SK-N-SH treated with all-trans-retinoic acid at 6 μM for 48 hours (cell line): Measurements from ENCODE around the gene RSL1D1.

Experiments
- ATAC-seq: fragments of 200-7000 bp; cut with Tn5 transposase; 3 replicates; pipeline ENCODE4 v1.9.1; 2020; ENCODE audit warnings: mild to moderate bottlenecking, moderate library complexity
- ARNTL ChIP-seq: fragments of 450-650 bp; formaldehyde crosslinking; IDR thresholded peaks from 2 replicates; pipeline ENCODE4 v1.5.0; 2020; ENCODE audit warnings: low read depth, mild to moderate bottlenecking, moderate library complexity, borderline replicate concordance
- BACH2 ChIP-seq: fragments of 250-450 bp; sonication (Bioruptor Pico); IDR thresholded peaks from 2 replicates; pipeline ENCODE4 v1.9.0; 2021; ENCODE audit warnings: mild to moderate bottlenecking, borderline replicate concordance
- CSDC2 ChIP-seq: fragments of 250-450 bp; sonication (Bioruptor Pico); IDR thresholded peaks from 2 replicates; pipeline ENCODE4 v1.5.0; 2020; ENCODE audit warnings: mild to moderate bottlenecking, moderate library complexity
- ESRRG ChIP-seq: fragments of 250-450 bp; sonication (Bioruptor Pico); IDR thresholded peaks from 2 replicates; pipeline ENCODE4 v1.6.1; 2021; ENCODE audit warnings: mild to moderate bottlenecking
- GLIS3 ChIP-seq: fragments of 250-450 bp; sonication (Bioruptor Pico); IDR thresholded peaks from 2 replicates; pipeline ENCODE4 v1.5.0; 2020; ENCODE audit warnings: mild to moderate bottlenecking, moderate library complexity
- ISL1 ChIP-seq: fragments of 250-450 bp; sonication (Bioruptor Pico); IDR thresholded peaks from 2 replicates; pipeline ENCODE4 v2.1.2; 2022; ENCODE audit warnings: mild to moderate bottlenecking, moderate library complexity
- OSR1 ChIP-seq: fragments of 250-450 bp; sonication (Bioruptor Pico); IDR thresholded peaks from 2 replicates; pipeline ENCODE4 v1.8.0; 2022; ENCODE audit warnings: moderate library complexity, mild to moderate bottlenecking, inconsistent platforms
- PATZ1 ChIP-seq: fragments of 250-450 bp; sonication (Bioruptor Pico); IDR thresholded peaks from 2 replicates; pipeline ENCODE4 v1.8.0; 2020; ENCODE audit warnings: mild to moderate bottlenecking, moderate library complexity, borderline replicate concordance
- PPARA ChIP-seq: fragments of 250-450 bp; sonication (Bioruptor Pico); IDR thresholded peaks from 2 replicates; pipeline ENCODE4 v1.5.0; 2020; ENCODE audit warnings: mild to moderate bottlenecking, borderline replicate concordance
- SNAI2 ChIP-seq: fragments of 250-450 bp; sonication (Bioruptor Pico); IDR thresholded peaks from 2 replicates; pipeline ENCODE4 v1.5.0; 2020; ENCODE audit warnings: mild to moderate bottlenecking, moderate library complexity
- TCF4 ChIP-seq: fragments of 250-450 bp; sonication (Bioruptor Pico); IDR thresholded peaks from 2 replicates; pipeline ENCODE4 v1.8.0; 2021; ENCODE audit warnings: mild to moderate bottlenecking, moderate library complexity, borderline replicate concordance
- TOX ChIP-seq: fragments of 250-450 bp; sonication (Bioruptor Pico); IDR thresholded peaks from 2 replicates; pipeline ENCODE4 v1.8.0; 2021; ENCODE audit warnings: mild to moderate bottlenecking, moderate library complexity, borderline replicate concordance
- ZC3H10 ChIP-seq: fragments of 250-450 bp; sonication (Bioruptor Pico); IDR thresholded peaks from 2 replicates; pipeline ENCODE4 v1.5.1; 2021; ENCODE audit warnings: mild to moderate bottlenecking, moderate library complexity
- ZFP3 ChIP-seq: fragments of 250-450 bp; sonication (Bioruptor Pico); IDR thresholded peaks from 2 replicates; pipeline ENCODE4 v1.5.0; 2020; ENCODE audit warnings: mild to moderate bottlenecking, moderate library complexity
- ZFP30 ChIP-seq: fragments of 450-650 bp; formaldehyde crosslinking; IDR thresholded peaks from 2 replicates; pipeline ENCODE4 v1.5.0; 2022; ENCODE audit warnings: mild to moderate bottlenecking, moderate library complexity
- ZNF70 ChIP-seq: fragments of 450-650 bp; formaldehyde crosslinking; IDR thresholded peaks from 2 replicates; pipeline ENCODE4 v1.5.0; 2020; ENCODE audit warnings: mild to moderate bottlenecking, moderate library complexity
- ZNF8 ChIP-seq: fragments of 450-650 bp; formaldehyde crosslinking; IDR thresholded peaks from 2 replicates; pipeline ENCODE4 v1.5.0; 2020; ENCODE audit warnings: mild to moderate bottlenecking, moderate library complexity
- TF ChIP-seq, protein P1 (sequence below): fragments of 250-450 bp; sonication (Bioruptor Pico); IDR thresholded peaks from 2 replicates; pipeline ENCODE4 v1.8.0; 2021; ENCODE audit warnings: low read depth, mild to moderate bottlenecking, moderate library complexity, borderline replicate concordance
- TF ChIP-seq, protein P2 (sequence below): fragments of 250-450 bp; sonication (Bioruptor Pico); IDR thresholded peaks from 2 replicates; pipeline ENCODE4 v1.5.1; 2021; ENCODE audit warnings: mild to moderate bottlenecking, moderate library complexity
- TF ChIP-seq, protein P3 (sequence below): fragments of 250-450 bp; sonication (Bioruptor Pico); IDR thresholded peaks from 2 replicates; pipeline ENCODE4 v1.5.1; 2020; ENCODE audit warnings: low read depth, mild to moderate bottlenecking, moderate library complexity

The RSL1D1 gene

DNA sequence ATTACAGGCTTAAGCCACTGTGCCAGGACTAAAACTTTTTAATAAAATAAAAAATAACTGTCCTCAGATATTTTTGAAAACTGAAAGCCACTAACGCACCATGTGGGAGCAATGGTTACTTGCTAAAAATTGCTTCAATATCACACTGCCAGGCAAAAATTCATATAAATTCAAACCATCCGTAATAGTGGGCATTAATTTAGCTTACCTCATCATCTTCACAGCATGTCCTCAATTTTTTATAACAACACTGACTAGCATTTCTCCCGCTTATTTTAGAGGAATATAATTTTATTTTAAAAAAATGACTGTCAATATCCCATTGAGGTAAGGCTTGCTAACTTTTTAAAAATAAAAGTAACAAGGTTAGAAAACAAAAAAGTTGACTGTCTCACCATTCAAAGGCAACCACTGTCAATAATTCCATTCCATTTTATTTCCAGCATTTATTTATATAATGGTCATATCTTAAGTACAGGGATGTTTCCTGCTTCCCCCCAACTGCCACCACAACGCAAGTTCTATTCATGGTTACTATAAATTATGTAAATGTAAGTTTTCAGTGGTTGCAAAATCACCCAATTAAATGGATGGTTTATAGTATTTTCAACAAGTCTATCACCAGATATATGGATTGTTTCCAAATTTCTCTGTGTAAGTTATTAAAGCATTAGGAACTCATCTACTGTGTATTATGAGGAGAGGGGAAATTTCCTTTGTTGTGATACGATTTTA is 39.1 kb upstream of the RSL1D1 start (continued):
- TF ChIP-seq TCF4 (CRISPR knock-in tag) (no peak), CSDC2 (CRISPR knock-in tag) (no peak)
- TF ChIP-seq, protein P1, sequence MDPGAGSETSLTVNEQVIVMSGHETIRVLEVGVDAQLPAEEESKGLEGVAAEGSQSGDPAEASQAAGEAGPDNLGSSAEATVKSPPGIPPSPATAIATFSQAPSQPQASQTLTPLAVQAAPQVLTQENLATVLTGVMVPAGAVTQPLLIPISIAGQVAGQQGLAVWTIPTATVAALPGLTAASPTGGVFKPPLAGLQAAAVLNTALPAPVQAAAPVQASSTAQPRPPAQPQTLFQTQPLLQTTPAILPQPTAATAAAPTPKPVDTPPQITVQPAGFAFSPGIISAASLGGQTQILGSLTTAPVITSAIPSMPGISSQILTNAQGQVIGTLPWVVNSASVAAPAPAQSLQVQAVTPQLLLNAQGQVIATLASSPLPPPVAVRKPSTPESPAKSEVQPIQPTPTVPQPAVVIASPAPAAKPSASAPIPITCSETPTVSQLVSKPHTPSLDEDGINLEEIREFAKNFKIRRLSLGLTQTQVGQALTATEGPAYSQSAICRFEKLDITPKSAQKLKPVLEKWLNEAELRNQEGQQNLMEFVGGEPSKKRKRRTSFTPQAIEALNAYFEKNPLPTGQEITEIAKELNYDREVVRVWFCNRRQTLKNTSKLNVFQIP (CRISPR knock-in tag), result no peak

- no peak for ATAC-seq
- TF ChIP-seq, protein P2, sequence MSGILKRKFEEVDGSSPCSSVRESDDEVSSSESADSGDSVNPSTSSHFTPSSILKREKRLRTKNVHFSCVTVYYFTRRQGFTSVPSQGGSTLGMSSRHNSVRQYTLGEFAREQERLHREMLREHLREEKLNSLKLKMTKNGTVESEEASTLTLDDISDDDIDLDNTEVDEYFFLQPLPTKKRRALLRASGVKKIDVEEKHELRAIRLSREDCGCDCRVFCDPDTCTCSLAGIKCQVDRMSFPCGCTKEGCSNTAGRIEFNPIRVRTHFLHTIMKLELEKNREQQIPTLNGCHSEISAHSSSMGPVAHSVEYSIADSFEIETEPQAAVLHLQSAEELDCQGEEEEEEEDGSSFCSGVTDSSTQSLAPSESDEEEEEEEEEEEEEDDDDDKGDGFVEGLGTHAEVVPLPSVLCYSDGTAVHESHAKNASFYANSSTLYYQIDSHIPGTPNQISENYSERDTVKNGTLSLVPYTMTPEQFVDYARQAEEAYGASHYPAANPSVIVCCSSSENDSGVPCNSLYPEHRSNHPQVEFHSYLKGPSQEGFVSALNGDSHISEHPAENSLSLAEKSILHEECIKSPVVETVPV (CRISPR knock-in tag), result no peak
- TF ChIP-seq ZFP3 (CRISPR knock-in tag), result no peak
- TF ChIP-seq BACH2 (CRISPR knock-in tag), result no peak
- TF ChIP-seq ISL1 (CRISPR knock-in tag), result no peak
- TF ChIP-seq PPARA (CRISPR knock-in tag), result no peak
- no peak for TF ChIP-seq ARNTL (CRISPR knock-in tag)
- no peak for TF ChIP-seq ZNF70
- TF ChIP-seq TCF4 (CRISPR knock-in tag), result no peak
- no peak for TF ChIP-seq ESRRG (CRISPR knock-in tag)
- TF ChIP-seq GLIS3 (CRISPR knock-in tag), result no peak
Observed at GRCh38 chr16:11886881-11887280, 35.5 kb upstream of the RSL1D1 start.

DNA sequence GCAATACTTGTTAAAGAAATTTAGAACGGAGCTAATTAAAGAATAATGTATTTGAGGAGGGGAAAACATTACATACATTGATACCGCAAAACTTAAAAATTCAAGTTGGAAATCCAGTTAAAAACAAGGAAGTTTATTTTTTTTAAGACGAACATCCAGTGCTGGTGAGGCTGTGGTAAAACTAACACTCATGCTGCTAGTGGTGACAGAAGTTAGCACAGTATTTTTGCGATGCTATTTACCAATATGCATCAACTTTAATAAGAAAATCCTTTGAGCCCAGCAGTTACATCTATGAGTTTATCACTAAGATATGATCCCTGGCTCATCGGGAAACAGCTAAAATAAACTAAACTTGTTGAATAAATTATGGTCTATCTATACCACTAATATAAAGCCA is 32.7 kb upstream of the RSL1D1 start:
- TF ChIP-seq, protein P1 (CRISPR knock-in tag), result no peak
- no peak for TF ChIP-seq TCF4 (CRISPR knock-in tag)
- TF ChIP-seq, protein P3, sequence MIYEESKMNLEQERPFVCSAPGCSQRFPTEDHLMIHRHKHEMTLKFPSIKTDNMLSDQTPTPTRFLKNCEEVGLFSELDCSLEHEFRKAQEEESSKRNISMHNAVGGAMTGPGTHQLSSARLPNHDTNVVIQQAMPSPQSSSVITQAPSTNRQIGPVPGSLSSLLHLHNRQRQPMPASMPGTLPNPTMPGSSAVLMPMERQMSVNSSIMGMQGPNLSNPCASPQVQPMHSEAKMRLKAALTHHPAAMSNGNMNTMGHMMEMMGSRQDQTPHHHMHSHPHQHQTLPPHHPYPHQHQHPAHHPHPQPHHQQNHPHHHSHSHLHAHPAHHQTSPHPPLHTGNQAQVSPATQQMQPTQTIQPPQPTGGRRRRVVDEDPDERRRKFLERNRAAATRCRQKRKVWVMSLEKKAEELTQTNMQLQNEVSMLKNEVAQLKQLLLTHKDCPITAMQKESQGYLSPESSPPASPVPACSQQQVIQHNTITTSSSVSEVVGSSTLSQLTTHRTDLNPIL (CRISPR knock-in tag), result no peak
- TF ChIP-seq PATZ1, result no peak
- TF ChIP-seq, protein P2 (CRISPR knock-in tag), result no peak
- TF ChIP-seq ZNF70, result no peak
- no peak for TF ChIP-seq GLIS3 (CRISPR knock-in tag)
- TF ChIP-seq ZC3H10 (CRISPR knock-in tag), result no peak
- TF ChIP-seq PPARA (CRISPR knock-in tag), result no peak
- no peak for TF ChIP-seq SNAI2 (CRISPR knock-in tag)
- TF ChIP-seq ZFP30 (CRISPR knock-in tag), result no peak
- no peak for TF ChIP-seq ARNTL (CRISPR knock-in tag)
- TF ChIP-seq ZNF8 (CRISPR knock-in tag), result no peak
- no peak for TF ChIP-seq ZFP3 (CRISPR knock-in tag)
- no peak for TF ChIP-seq OSR1
- TF ChIP-seq TOX (CRISPR knock-in tag), result no peak
- no peak for ATAC-seq
